ENCODE data around the gene PPP1R9B.
A peak's percentile ranks its signal among the peaks of the same experiment; 100 is the strongest.

PPP1R9B gene

GRCh38 chr17:50105811-50106210 is 44.7 kb downstream of the PPP1R9B start:
- H3K9me3 ChIP-seq (ENCODE audit: control insufficient read depth in 1 of 2, low read length in 2 of 2), result no peaks in the 10 kb centered on the region
- H3K27ac ChIP-seq (ENCODE audit: low read length), result no peak overlapping the region
- H3K4me1 ChIP-seq (ENCODE audit: control insufficient read depth in 1 of 2, insufficient read depth in 2 of 2, low read length in 2 of 2), result peaks cover 18 to 28% of the 10 kb centered on the region in 2 donors
- peaks cover 30 to 61% of the 10 kb centered on the region in 2 donors for H3K36me3 ChIP-seq (ENCODE audit: control insufficient read depth in 1 of 2, insufficient read depth in 2 of 2, low read length in 2 of 2)
- H3K27me3 ChIP-seq (ENCODE audit: low read depth, low read length), result no peaks in the 10 kb centered on the region
- H3K4me3 ChIP-seq (ENCODE audit: low read depth in 1 of 2, low read length in 2 of 2), result no peak overlapping the region

GRCh38 chr17:50103941-50104340 is 46.5 kb downstream of the PPP1R9B start:
- Histone ChIP-seq H3K27me3 (ENCODE audit: low read depth, low read length) (no peaks in the 10 kb centered on the region), H3K36me3 (ENCODE audit: control insufficient read depth in 1 of 2, insufficient read depth in 2 of 2, low read length in 2 of 2) (peaks cover 30 to 50% of the 10 kb centered on the region in 2 donors), H3K4me1 (ENCODE audit: control insufficient read depth in 1 of 2, insufficient read depth in 2 of 2, low read length in 2 of 2) (peaks cover 29 to 40% of the 10 kb centered on the region in 2 donors), H3K27ac (ENCODE audit: low read length) (no peak overlapping the region), H3K9me3 (ENCODE audit: control insufficient read depth in 1 of 2, low read length in 2 of 2) (no peaks in the 10 kb centered on the region), H3K4me3 (ENCODE audit: low read depth in 1 of 2, low read length in 2 of 2) (no peak overlapping the region)

GRCh38 chr17:50103252-50103651 is 47.2 kb downstream of the PPP1R9B start:
- no peak overlapping the region for H3K4me3 ChIP-seq (ENCODE audit: low read depth in 1 of 2, low read length in 2 of 2)
- peaks cover 29 to 40% of the 10 kb centered on the region in 2 donors for H3K4me1 ChIP-seq (ENCODE audit: control insufficient read depth in 1 of 2, insufficient read depth in 2 of 2, low read length in 2 of 2)
- no peaks in the 10 kb centered on the region for H3K27me3 ChIP-seq (ENCODE audit: low read depth, low read length)
- peaks cover 30 to 50% of the 10 kb centered on the region in 2 donors for H3K36me3 ChIP-seq (ENCODE audit: control insufficient read depth in 1 of 2, insufficient read depth in 2 of 2, low read length in 2 of 2)
- no peaks in the 10 kb centered on the region for H3K9me3 ChIP-seq (ENCODE audit: control insufficient read depth in 1 of 2, low read length in 2 of 2)
- no peak overlapping the region for H3K27ac ChIP-seq (ENCODE audit: low read length)

- H3K36me3 ChIP-seq (ENCODE audit: control insufficient read depth in 1 of 2, insufficient read depth in 2 of 2, low read length in 2 of 2), result peaks cover 28 to 50% of the 10 kb centered on the region in 2 donors
- H3K9me3 ChIP-seq (ENCODE audit: control insufficient read depth in 1 of 2, low read length in 2 of 2), result no peaks in the 10 kb centered on the region
Observed at GRCh38 chr17:50102164-50102991, 48.1 kb downstream of the PPP1R9B start.

GRCh38 chr17:50101346-50102163 is 48.9 kb downstream of the PPP1R9B start:
- Histone ChIP-seq H3K4me3 (ENCODE audit: low read depth in 1 of 2, low read length in 2 of 2) (peak overlapping the region in 1 of 2 donors; percentile 21), H3K9me3 (ENCODE audit: control insufficient read depth in 1 of 2, low read length in 2 of 2) (no peaks in the 10 kb centered on the region), H3K36me3 (ENCODE audit: control insufficient read depth in 1 of 2, insufficient read depth in 2 of 2, low read length in 2 of 2) (peaks cover 26 to 44% of the 10 kb centered on the region in 2 donors), H3K4me1 (ENCODE audit: control insufficient read depth in 1 of 2, insufficient read depth in 2 of 2, low read length in 2 of 2) (peaks cover 29 to 48% of the 10 kb centered on the region in 2 donors), H3K27ac (ENCODE audit: low read length) (peak overlapping the region; percentile 69), H3K27me3 (ENCODE audit: low read depth, low read length) (no peaks in the 10 kb centered on the region)

More at GRCh38 chr17:50102164-50102991, 48.1 kb downstream of the PPP1R9B start:
- Histone ChIP-seq H3K27ac (ENCODE audit: low read length) (peak overlapping the region; percentile 74), H3K27me3 (ENCODE audit: low read depth, low read length) (no peaks in the 10 kb centered on the region), H3K4me1 (ENCODE audit: control insufficient read depth in 1 of 2, insufficient read depth in 2 of 2, low read length in 2 of 2) (peaks cover 29 to 40% of the 10 kb centered on the region in 2 donors), H3K4me3 (ENCODE audit: low read depth in 1 of 2, low read length in 2 of 2) (no peak overlapping the region)

GRCh38 chr17:50100921-50101345 is 49.5 kb downstream of the PPP1R9B start:
- H3K27me3 ChIP-seq (ENCODE audit: low read depth, low read length), result no peaks in the 10 kb centered on the region
- no peaks in the 10 kb centered on the region for H3K9me3 ChIP-seq (ENCODE audit: control insufficient read depth in 1 of 2, low read length in 2 of 2)
- peak overlapping the region; percentile 56 for H3K27ac ChIP-seq (ENCODE audit: low read length)
- peaks cover 29 to 54% of the 10 kb centered on the region in 2 donors for H3K4me1 ChIP-seq (ENCODE audit: control insufficient read depth in 1 of 2, insufficient read depth in 2 of 2, low read length in 2 of 2)
- peak overlapping the region in 1 of 2 donors; percentile 21 for H3K4me3 ChIP-seq (ENCODE audit: low read depth in 1 of 2, low read length in 2 of 2)
- H3K36me3 ChIP-seq (ENCODE audit: control insufficient read depth in 1 of 2, insufficient read depth in 2 of 2, low read length in 2 of 2), result peaks cover 21 to 39% of the 10 kb centered on the region in 2 donors

- Histone ChIP-seq H3K4me3 (ENCODE audit: low read depth in 1 of 2, low read length in 2 of 2) (no peak overlapping the region), H3K4me1 (ENCODE audit: control insufficient read depth in 1 of 2, insufficient read depth in 2 of 2, low read length in 2 of 2) (peaks cover 29 to 57% of the 10 kb centered on the region in 2 donors), H3K36me3 (ENCODE audit: control insufficient read depth in 1 of 2, insufficient read depth in 2 of 2, low read length in 2 of 2) (peaks cover 17 to 35% of the 10 kb centered on the region in 2 donors), H3K27me3 (ENCODE audit: low read depth, low read length) (no peaks in the 10 kb centered on the region), H3K27ac (ENCODE audit: low read length) (peak overlapping the region; percentile 56), H3K9me3 (ENCODE audit: control insufficient read depth in 1 of 2, low read length in 2 of 2) (no peaks in the 10 kb centered on the region)
Observed at GRCh38 chr17:50100480-50100883, 50.0 kb downstream of the PPP1R9B start.

- H3K9me3 ChIP-seq (ENCODE audit: control insufficient read depth in 1 of 2, low read length in 2 of 2), result no peaks in the 10 kb centered on the region
- H3K36me3 ChIP-seq (ENCODE audit: control insufficient read depth in 1 of 2, insufficient read depth in 2 of 2, low read length in 2 of 2), result peaks cover 16 to 25% of the 10 kb centered on the region in 2 donors
- H3K27ac ChIP-seq (ENCODE audit: low read length), result no peak overlapping the region
- no peak overlapping the region for H3K4me3 ChIP-seq (ENCODE audit: low read depth in 1 of 2, low read length in 2 of 2)
- no peaks in the 10 kb centered on the region for H3K27me3 ChIP-seq (ENCODE audit: low read depth, low read length)
- peaks cover 29 to 57% of the 10 kb centered on the region in 2 donors for H3K4me1 ChIP-seq (ENCODE audit: control insufficient read depth in 1 of 2, insufficient read depth in 2 of 2, low read length in 2 of 2)
Observed at GRCh38 chr17:50099003-50099402, 51.5 kb downstream of the PPP1R9B start.

- H3K27ac ChIP-seq (ENCODE audit: low read length), result no peak overlapping the region
Observed at GRCh38 chr17:50098583-50098982, 51.9 kb downstream of the PPP1R9B start.

GRCh38 chr17:50097926-50098325 is 52.6 kb downstream of the PPP1R9B start:
- Histone ChIP-seq H3K27ac (ENCODE audit: low read length) (no peak overlapping the region), H3K27me3 (ENCODE audit: low read depth, low read length) (no peaks in the 10 kb centered on the region), H3K4me1 (ENCODE audit: control insufficient read depth in 1 of 2, insufficient read depth in 2 of 2, low read length in 2 of 2) (peaks cover 29 to 50% of the 10 kb centered on the region in 2 donors), H3K4me3 (ENCODE audit: low read depth in 1 of 2, low read length in 2 of 2) (no peak overlapping the region), H3K9me3 (ENCODE audit: control insufficient read depth in 1 of 2, low read length in 2 of 2) (no peaks in the 10 kb centered on the region), H3K36me3 (ENCODE audit: control insufficient read depth in 1 of 2, insufficient read depth in 2 of 2, low read length in 2 of 2) (peaks cover 16 to 25% of the 10 kb centered on the region in 2 donors)

More at GRCh38 chr17:50098583-50098982, 51.9 kb downstream of the PPP1R9B start:
- H3K9me3 ChIP-seq (ENCODE audit: control insufficient read depth in 1 of 2, low read length in 2 of 2), result no peaks in the 10 kb centered on the region
- no peaks in the 10 kb centered on the region for H3K27me3 ChIP-seq (ENCODE audit: low read depth, low read length)
- peaks cover 29 to 56% of the 10 kb centered on the region in 2 donors for H3K4me1 ChIP-seq (ENCODE audit: control insufficient read depth in 1 of 2, insufficient read depth in 2 of 2, low read length in 2 of 2)
- H3K4me3 ChIP-seq (ENCODE audit: low read depth in 1 of 2, low read length in 2 of 2), result no peak overlapping the region
- peaks cover 16 to 25% of the 10 kb centered on the region in 2 donors for H3K36me3 ChIP-seq (ENCODE audit: control insufficient read depth in 1 of 2, insufficient read depth in 2 of 2, low read length in 2 of 2)

- Histone ChIP-seq H3K27me3 (ENCODE audit: low read depth, low read length) (no peaks in the 10 kb centered on the region), H3K27ac (ENCODE audit: low read length) (no peak overlapping the region), H3K36me3 (ENCODE audit: control insufficient read depth in 1 of 2, insufficient read depth in 2 of 2, low read length in 2 of 2) (peaks cover 16 to 25% of the 10 kb centered on the region in 2 donors), H3K4me1 (ENCODE audit: control insufficient read depth in 1 of 2, insufficient read depth in 2 of 2, low read length in 2 of 2) (peaks cover 24 to 45% of the 10 kb centered on the region in 2 donors), H3K9me3 (ENCODE audit: control insufficient read depth in 1 of 2, low read length in 2 of 2) (no peaks in the 10 kb centered on the region), H3K4me3 (ENCODE audit: low read depth in 1 of 2, low read length in 2 of 2) (no peak overlapping the region)
Observed at GRCh38 chr17:50097455-50097854, 53.0 kb downstream of the PPP1R9B start.
